OCI-LY3 (cell line): ENCODE measurements around the gene FSTL4.
"Not testable (repeated sequence)": the region's sequence is repeated elsewhere in the genome, so short reads cannot be mapped to it uniquely, and the experiment has no call there.

Source experiments
- CTCF ChIP-seq: fragments of 200-600, 300-600 bp; sonication (generic); IDR thresholded peaks from 2 replicates; pipeline ENCODE4 v1.5.1; 2014; ENCODE audit warnings: antibody characterized with exemption, low read length, low read depth
- EZH2phosphoT487 ChIP-seq: fragments of 200-600 bp; shearing (Covaris generic); IDR thresholded peaks from 2 replicates; pipeline ENCODE4 v1.6.1; 2018; ENCODE audit warnings: antibody characterized with exemption, mixed run types, low read depth

- TF ChIP-seq CTCF, EZH2phosphoT487: not testable (repeated sequence)
Observed at GRCh38 chr5:133394477-133394817, 217.9 kb downstream of the FSTL4 start.
